KMS-11 (cell line): Measurements from ENCODE around the gene PEAK3.

Experiments used
- H2AFZ ChIP-seq: fragments of 200-600 bp; sonication (generic); 2 replicates; pipeline ENCODE4 v1.6.1; 2016; ENCODE audit warnings: antibody characterized with exemption, mixed run types, low read depth
- H3K27ac ChIP-seq: fragments of 200-600 bp; sonication (generic); 2 replicates; pipeline ENCODE4 v1.6.1; 2016; ENCODE audit warnings: mild to moderate bottlenecking, mixed run types
- H3K27me3 ChIP-seq: fragments of 200-600 bp; sonication (generic); 2 replicates; pipeline ENCODE4 v1.6.1; 2017; ENCODE audit warnings: mild to moderate bottlenecking, low read depth, mixed run types, moderate library complexity; ENCODE audit not compliant: insufficient read depth
- H3K36me3 ChIP-seq: fragments of 200-600 bp; sonication (generic); 2 replicates; pipeline ENCODE4 v1.6.1; 2017; ENCODE audit warnings: mild to moderate bottlenecking, mixed run types; ENCODE audit not compliant: insufficient read depth
- H3K4me1 ChIP-seq: fragments of 200-600 bp; sonication (generic); 2 replicates; pipeline ENCODE4 v1.6.1; 2016; ENCODE audit warnings: mild to moderate bottlenecking, low read depth, mixed run types; ENCODE audit not compliant: poor library complexity, severe bottlenecking
- H3K4me2 ChIP-seq: fragments of 200-600 bp; sonication (generic); 2 replicates; pipeline ENCODE4 v1.7.0; 2016; ENCODE audit warnings: mild to moderate bottlenecking, mixed run types
- H3K4me3 ChIP-seq: fragments of 200-600 bp; sonication (generic); IDR thresholded peaks from 2 replicates; pipeline ENCODE4 v1.6.1; 2017; ENCODE audit warnings: low read depth, low read length, mixed read lengths; ENCODE audit not compliant: insufficient read depth
- H3K79me2 ChIP-seq: fragments of 200-600 bp; sonication (generic); 2 replicates; pipeline ENCODE4 v1.6.1; 2016; ENCODE audit warnings: low read depth, mixed run types; ENCODE audit not compliant: insufficient read depth
- H3K9ac ChIP-seq: fragments of 200-600 bp; sonication (generic); 2 replicates; pipeline ENCODE4 v1.6.1; 2016; ENCODE audit warnings: mild to moderate bottlenecking, mixed run types
- H4K20me1 ChIP-seq: fragments of 200-600 bp; sonication (generic); 2 replicates; pipeline ENCODE4 v1.6.1; 2016; ENCODE audit warnings: mild to moderate bottlenecking, mixed run types; ENCODE audit not compliant: insufficient read depth
- CTCF ChIP-seq: fragments of 200-600 bp; sonication (generic); conservative IDR thresholded peaks from 2 replicates; pipeline ENCODE4 v1.6.1; 2017; ENCODE audit warnings: low read depth, mild to moderate bottlenecking, antibody characterized with exemption, low read length, moderate library complexity, mixed read lengths

Gene PEAK3

DNA sequence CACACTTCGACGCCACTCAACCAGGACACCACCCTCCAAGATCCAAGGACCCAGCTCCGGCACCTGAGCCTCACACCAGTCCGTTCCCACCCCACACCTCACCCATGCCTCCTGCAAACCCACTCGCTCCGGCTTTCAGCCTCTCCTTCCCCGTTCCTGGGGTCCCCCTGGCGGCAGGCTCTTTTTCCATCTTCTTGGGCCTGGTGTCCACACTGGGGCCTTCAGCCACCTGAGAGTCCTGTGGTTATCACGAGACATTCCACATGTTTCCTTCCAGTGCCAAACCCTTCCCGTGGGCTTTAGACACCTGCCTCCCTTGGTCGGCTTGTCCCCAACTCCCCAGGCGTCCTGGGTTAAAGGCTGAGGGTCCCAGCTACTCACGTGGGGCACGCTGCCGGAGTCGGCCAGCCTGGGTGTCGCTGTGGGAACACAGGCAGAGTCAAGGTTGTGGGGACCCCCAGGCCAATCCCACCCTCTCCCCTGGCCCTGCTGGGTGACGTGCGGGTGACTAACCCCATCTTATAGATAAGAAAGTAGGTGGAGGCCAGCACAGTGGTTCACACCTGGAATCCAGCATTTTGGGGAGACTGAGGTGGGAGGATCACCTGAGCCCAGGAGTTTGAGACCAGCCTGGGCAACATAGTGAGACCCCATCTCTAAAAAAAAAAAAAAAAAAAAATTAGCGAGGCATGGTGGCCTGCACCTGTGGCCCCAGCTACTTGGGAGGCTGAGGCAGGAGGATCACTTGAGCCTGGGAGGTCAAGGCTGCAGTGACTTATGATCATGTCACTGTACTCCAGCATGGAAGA, 27.7 kb downstream of the PEAK3 start:
- H3K4me3 ChIP-seq = no peak overlapping the region
- no peaks in the 10 kb centered on the region for H4K20me1 ChIP-seq
- peaks cover 27% of the 10 kb centered on the region; the same call in 1 of the 2 replicates for H3K79me2 ChIP-seq
- no peak overlapping the region for H3K4me2 ChIP-seq
- no peaks in the 10 kb centered on the region for H3K36me3 ChIP-seq
- peaks cover 17% of the 10 kb centered on the region for H3K4me1 ChIP-seq
- no peak overlapping the region for H2AFZ ChIP-seq
- no peaks in the 10 kb centered on the region for H3K27me3 ChIP-seq
- no peak overlapping the region for H3K9ac ChIP-seq
- H3K27ac ChIP-seq = no peak overlapping the region
- no peak for TF ChIP-seq CTCF

GRCh38 chr19:2253106-2254063, 28.6 kb downstream of the PEAK3 start:
- Histone ChIP-seq H3K4me3 (no peak overlapping the region), H3K4me2 (no peak overlapping the region), H3K36me3 (no peaks in the 10 kb centered on the region), H2AFZ (no peak overlapping the region), H3K4me1 (peaks cover 17% of the 10 kb centered on the region), H3K27ac (no peak overlapping the region), H3K27me3 (no peaks in the 10 kb centered on the region), H3K79me2 (peaks cover 27% of the 10 kb centered on the region; the same call in 1 of the 2 replicates), H3K9ac (no peak overlapping the region), H4K20me1 (no peaks in the 10 kb centered on the region)
- no peak; the same call in 1 of the 2 replicates for TF ChIP-seq CTCF

- H3K9ac ChIP-seq = no peak overlapping the region
These were observed 29.2 kb downstream of the PEAK3 start for GRCh38 chr19:2252797-2253105.

More at GRCh38 chr19:2252797-2253105, 29.2 kb downstream of the PEAK3 start:
- Histone ChIP-seq H3K4me1 (peaks cover 11% of the 10 kb centered on the region), H4K20me1 (no peaks in the 10 kb centered on the region), H2AFZ (no peak overlapping the region), H3K4me3 (no peak overlapping the region), H3K27me3 (no peaks in the 10 kb centered on the region), H3K79me2 (peaks cover 27% of the 10 kb centered on the region; the same call in 1 of the 2 replicates), H3K4me2 (no peak overlapping the region), H3K36me3 (no peaks in the 10 kb centered on the region), H3K27ac (no peak overlapping the region)
- TF ChIP-seq CTCF = no peak
